GM18507 (cell line): Measurements from ENCODE around the gene C1orf74.
"Not testable (repeated sequence)": the region's sequence is repeated elsewhere in the genome, so short reads cannot be mapped to it uniquely, and the experiment has no call there.

Experiments
- DNase-seq: peaks from one replicate; pipeline ENCODE4 v3.0.0; 2011; ENCODE audit warnings: low read depth; ENCODE audit not compliant: insufficient read length; ENCODE audit errors: extremely low spot score
- FAIRE-seq: peaks from 2 replicates; lab custom pipeline; 2011; peaks lifted over from hg19 to GRCh38; lab: Jason Lieb, UNC

The C1orf74 gene

GRCh38 chr1:209807509-209807908 lies 23.1 kb upstream of the C1orf74 start:
- no peak for FAIRE-seq

DNA sequence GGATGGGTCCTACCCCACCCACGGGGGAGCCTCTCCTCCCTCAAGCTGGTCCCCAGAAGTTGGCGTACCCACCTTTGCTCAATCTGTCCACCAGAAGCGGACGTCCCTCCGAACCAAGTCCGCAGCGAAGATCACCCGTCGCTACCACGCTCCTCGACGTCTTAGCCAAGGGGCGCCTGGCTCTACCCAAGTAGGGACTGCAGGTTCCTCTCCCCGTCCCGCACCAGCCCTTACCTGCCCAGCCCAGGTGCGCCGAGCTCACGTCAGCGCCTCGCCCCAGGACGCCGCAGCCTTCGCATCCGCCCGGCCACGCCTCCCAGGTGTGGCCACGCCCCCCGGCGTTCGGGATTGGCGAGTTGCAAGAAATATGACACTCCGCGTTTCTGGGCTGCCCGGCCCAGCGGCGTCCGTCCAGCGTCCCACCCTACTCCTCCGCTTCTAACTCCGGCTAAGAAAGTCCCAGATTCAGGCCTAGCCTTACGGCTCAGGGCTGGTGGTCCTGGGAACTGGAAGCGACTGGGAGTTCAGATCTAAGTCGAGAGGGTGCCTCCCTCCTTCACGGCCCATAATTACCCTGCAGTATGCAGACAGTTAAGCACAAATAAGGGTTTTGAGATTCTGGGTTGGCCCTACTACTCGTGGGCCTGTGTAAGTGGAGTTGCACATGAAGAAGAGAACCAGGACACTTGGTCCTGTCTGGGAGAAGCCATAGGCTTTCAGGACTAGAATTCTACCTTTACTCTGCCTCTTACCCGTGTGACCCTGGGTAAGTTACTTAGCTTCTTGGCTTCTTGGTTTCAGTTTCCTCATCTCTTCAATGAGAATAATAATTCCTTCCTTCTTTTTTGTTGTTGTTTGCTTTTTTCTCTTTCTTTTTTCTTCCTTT lies 21.8 kb upstream of the C1orf74 start, which contains the start of gene IRF6:
IRF6 (minus strand) TSS at position 268 of the 886 bp plus-strand sequence. CDS start 4,729 bp downstream, outside the sequence.
- peak; percentile 47 for DNase-seq

More at GRCh38 chr1:209807509-209807908, 23.1 kb upstream of the C1orf74 start:
- DNase-seq: no peak

GRCh38 chr1:209805341-209805781 lies 21.0 kb upstream of the C1orf74 start:
- DNase-seq: no peak
- no peak for FAIRE-seq

More for the DNA sequence above, 21.8 kb upstream of the C1orf74 start, which contains the start of gene IRF6:
- FAIRE-seq: peak; percentile 52

GRCh38 chr1:209803568-209803967 lies 19.2 kb upstream of the C1orf74 start:
- no peak for FAIRE-seq
- DNase-seq: no peak

DNA sequence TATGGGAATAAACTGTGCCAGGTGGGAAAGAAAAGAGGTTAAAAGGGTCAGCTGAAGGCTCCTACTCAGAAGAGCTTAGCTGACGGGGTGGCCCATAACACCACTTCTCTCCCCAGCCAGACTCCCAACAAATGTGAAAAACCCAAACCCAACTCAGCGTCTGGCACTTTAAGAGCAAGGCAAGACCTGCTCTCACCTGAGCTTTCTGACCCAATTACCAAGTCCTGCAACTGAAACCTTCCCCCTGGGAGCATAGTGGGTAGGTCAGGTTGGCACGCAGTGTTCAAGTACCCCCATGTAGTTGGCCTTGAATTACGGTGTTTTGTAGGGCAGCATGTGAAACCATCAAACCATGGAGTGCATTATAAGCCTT lies 18.4 kb upstream of the C1orf74 start:
- FAIRE-seq: no peak
- DNase-seq: no peak

DNA sequence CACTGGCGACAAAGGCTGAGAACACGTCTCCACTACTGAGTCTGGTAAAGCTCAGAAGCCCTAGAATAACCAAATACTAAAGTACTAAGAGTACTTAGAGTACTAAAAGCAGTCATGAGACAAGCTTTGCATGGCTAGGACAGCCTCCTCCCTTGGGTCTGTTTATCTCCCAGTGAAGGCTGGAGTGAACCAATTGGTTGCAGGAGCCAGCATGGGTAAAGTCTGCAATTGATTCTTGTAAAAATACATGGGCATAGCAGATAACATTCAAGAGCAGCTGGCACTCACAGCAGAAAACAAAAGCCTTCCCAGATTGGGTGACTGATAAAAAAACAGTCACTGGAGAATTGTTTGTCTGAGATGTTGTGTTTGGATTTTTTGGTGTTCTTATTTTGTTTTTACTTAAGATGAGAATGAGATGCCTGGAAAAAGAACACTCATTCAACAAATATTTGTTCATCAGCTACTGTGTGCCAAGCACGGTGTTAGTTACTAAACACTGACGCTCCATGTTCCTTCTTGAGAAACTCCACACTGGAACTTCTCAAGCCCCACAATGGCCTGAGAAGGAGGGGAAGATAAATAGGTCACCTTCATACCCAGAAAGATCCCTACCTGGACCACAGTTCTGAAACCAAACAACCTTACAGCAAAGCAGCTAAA lies 17.9 kb upstream of the C1orf74 start:
- DNase-seq: no peak
- FAIRE-seq: no peak

- DNase-seq: no peak
- FAIRE-seq: no peak
Measured at GRCh38 chr1:209800984-209801834, 16.9 kb upstream of the C1orf74 start.

- DNase-seq (no peak), FAIRE-seq (no peak)
Measured at GRCh38 chr1:209797978-209798639, 13.8 kb upstream of the C1orf74 start.

- not testable (repeated sequence) for DNase-seq, FAIRE-seq
Measured at GRCh38 chr1:209793711-209794110, 9.4 kb upstream of the C1orf74 start.

DNA sequence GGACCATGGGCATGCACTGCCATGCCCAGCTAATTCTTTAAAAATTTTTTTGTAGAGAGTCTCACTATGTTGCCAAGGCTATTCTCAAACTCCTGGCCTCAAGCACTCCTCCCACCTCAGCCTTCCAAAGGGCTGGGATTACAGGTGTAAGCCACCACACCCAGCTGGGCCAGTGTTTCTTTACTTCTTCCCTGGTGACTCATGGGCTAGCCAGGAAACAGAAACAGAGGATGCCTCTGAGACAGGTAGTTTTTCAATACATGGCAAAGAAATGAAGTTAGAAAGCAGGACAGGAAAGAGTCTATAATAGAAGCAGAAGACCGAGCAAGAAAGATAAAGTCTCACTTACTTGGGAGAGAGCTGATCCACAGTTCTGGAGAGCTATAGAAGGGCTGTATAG lies 7.6 kb upstream of the C1orf74 start:
- DNase-seq: no peak
- FAIRE-seq: no peak

DNA sequence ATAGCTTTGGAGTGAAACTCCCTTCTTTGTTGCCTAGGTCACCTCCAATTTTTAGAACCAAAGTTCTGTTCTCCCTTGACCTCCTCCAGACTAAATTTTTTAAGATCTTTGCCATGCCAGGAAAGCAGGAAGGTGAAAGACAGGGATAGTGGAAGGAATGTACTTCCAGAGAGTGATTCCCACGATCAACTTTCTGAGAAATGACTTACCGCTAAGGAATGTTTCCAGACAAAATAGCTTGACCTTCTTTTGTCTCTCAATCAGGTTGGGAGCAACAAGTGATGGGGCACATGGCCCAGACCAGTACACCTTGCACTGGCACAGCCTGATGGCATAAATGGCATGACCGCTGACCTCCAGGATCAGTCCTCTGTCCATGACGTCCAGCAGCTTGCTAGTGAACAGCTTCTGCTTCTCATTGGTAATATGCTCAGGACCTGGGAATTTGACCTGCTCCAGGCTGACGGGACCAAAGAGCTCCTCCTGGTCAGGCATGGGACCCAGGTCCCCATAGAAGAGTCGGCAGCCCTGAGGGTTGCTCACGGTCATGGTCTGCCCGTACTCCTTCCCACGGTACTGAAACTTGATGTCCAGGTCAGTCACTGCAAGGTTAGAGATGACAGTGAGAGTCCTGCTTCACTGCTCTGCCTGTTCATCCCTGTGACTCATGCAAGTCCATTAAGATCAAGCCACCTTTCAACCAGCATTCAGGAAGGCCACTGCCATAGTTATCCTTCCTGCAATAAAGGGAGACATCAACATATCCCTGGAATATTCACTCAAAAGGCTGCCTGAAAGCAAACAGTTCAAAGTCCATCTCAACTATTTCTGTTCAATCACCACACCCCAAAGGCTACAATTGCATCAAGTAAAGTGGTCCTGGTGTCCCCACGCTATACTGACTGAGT lies 6.2 kb upstream of the C1orf74 start:
- FAIRE-seq (no peak), DNase-seq (no peak)

DNA sequence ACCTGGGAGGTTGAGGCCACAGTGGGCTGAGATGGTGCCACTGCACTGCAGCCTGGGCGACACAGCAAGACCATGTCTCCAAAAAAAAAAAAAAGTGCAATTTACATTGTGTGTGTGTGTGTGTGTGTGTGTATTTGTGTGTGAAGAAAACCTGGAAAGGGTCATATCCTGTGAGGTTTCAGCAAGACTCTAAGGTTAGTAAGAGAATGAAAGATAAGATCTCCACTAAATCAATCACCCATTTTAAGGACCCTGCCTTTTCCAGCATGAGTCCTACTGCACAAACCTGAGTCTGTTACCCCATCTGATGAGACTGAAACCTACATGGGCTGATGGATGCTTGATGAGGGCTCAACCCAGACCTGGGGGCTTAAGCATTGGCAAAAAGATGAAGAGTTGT lies 4.9 kb upstream of the C1orf74 start:
- DNase-seq (no peak), FAIRE-seq (no peak)

GRCh38 chr1:209787551-209787950 lies 3.2 kb upstream of the C1orf74 start:
- DNase-seq (no peak), FAIRE-seq (no peak)

DNA sequence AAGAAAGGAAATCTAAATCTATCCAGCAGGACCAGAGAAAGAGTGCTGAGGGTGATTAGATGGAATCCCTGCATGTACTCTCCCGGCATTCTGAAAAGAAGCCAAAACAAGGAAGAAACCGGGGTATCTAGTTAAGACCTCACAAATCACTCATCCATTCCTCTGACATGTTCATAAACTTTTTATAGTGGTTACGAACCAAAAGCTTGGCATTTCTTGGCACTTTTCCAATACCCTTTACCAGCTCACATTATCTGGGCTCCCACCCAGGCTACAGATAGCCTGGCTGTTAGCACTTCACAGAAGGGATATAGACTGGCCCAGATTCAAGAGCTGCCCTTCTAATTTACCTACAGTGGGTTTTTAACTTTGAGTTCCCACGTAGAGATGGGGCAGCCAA lies 1.8 kb upstream of the C1orf74 start:
- DNase-seq (no peak), FAIRE-seq (no peak)

DNA sequence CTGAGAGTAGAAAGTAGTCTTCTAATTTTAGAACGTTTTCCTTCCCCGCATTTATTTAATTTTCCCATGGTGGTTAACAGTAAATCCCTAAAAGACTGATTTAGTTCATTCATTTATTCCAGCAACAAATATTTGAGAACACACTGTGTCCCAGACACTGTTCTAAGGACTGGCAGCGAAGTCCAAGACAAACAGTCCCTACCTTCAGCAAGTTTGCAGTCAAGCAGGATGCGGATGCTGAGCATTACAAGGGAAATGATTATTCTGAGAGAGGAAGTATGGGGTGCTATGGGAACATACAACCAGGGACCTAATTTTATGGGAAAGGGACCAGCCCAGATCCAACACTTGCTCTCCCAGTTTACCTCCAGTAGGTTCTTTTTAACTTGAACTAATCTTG lies 1.2 kb upstream of the C1orf74 start:
- FAIRE-seq: no peak

DNA sequence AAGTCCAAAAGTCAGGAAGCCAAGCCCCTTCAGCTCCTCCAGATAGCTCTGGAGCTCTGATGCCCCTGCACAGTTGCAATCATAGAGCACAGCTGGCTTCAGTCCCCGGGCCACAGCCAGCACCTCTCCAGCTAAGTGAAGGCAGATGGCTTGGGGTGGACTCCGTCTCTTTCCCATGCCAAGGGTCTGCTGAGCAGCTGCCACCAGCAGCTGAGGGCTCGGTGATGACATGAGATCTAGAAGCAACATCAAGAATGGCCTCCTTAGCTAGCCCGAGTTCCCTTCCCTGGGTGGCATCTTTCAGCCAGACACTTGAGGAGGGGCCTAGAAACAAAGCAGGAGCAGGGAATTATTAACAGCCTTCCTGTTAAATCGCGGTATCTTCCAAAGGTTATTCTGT lies 973 bp downstream of the C1orf74 start:
- FAIRE-seq (no peak), DNase-seq (no peak)

More for the DNA sequence above, 1.2 kb upstream of the C1orf74 start:
- no peak for DNase-seq

DNA sequence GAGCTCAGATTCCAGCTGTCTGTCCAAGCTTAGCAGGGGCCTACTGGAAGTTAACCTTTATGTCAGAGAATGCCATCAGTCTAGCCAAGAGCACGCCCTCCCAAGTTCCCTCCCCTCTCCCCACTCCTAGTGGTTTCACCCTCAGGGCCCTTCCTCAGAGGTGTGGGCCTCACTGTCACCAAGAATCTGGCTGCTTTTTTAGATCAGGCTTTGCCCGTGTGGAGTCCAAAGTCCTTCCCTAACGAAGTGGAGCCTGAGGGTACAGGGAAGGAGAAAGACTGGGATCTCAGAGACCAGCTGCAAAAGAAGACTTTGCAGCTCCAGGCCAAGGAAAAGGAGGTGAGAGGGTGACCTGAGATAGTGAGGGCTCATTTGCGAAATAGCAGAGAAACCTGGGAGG lies 4.1 kb downstream of the C1orf74 start:
- FAIRE-seq (no peak), DNase-seq (no peak)

GRCh38 chr1:209778102-209778501 lies 6.3 kb downstream of the C1orf74 start:
- FAIRE-seq (no peak), DNase-seq (no peak)
